Astrocyte of the spinal cord (primary cell): ENCODE measurements around the gene LYSET.
"Not testable (repeated sequence)": the region's sequence is repeated elsewhere in the genome, so short reads cannot be mapped to it uniquely, and the experiment has no call there.

Source experiments
- DNase-seq: peaks from one replicate; pipeline ENCODE4 v3.0.0; 2011; ENCODE audit warnings: low read depth, low spot score
- H3K4me3 ChIP-seq: 2 replicates; pipeline ENCODE4 v1.5.1; 2011; ENCODE audit warnings: low read depth, mild to moderate bottlenecking, low read length, moderate library complexity
- in situ Hi-C: cut with HindIII; loops from 2 replicates; pipeline ENCODE4 v1.10.0; 2017; ENCODE audit warnings: low sequenced_read_pairs
- TF ChIP-seq, protein P1 (sequence below): IDR thresholded peaks from 2 replicates; pipeline ENCODE4 v1.5.1; 2012; ENCODE audit warnings: low read depth, mild to moderate bottlenecking, low read length, inconsistent platforms

Gene LYSET

DNA sequence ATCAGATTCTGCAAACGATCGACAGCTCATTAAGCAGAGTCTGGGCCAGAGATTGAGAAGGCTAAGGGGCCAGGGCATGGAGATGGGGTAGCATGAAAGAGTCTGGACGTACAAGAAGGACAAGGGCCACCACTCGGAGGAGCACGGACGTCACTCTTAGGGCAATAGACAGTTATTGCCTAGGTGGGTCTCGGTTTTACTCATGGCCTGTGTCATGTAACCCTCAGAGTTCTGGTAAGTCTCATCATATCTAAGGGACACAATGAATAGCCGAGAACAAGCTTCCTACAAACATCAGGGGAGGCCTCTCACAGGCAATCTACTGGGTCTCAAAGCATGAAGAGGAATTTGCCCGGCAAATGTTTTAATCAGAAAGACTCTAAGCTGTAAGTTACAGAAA, 39.0 kb upstream of the LYSET start:
- in situ Hi-C loops, result no loop called here
- no peak overlapping the region for H3K4me3 ChIP-seq
- DNase-seq, result no peak
- TF ChIP-seq, protein P1, sequence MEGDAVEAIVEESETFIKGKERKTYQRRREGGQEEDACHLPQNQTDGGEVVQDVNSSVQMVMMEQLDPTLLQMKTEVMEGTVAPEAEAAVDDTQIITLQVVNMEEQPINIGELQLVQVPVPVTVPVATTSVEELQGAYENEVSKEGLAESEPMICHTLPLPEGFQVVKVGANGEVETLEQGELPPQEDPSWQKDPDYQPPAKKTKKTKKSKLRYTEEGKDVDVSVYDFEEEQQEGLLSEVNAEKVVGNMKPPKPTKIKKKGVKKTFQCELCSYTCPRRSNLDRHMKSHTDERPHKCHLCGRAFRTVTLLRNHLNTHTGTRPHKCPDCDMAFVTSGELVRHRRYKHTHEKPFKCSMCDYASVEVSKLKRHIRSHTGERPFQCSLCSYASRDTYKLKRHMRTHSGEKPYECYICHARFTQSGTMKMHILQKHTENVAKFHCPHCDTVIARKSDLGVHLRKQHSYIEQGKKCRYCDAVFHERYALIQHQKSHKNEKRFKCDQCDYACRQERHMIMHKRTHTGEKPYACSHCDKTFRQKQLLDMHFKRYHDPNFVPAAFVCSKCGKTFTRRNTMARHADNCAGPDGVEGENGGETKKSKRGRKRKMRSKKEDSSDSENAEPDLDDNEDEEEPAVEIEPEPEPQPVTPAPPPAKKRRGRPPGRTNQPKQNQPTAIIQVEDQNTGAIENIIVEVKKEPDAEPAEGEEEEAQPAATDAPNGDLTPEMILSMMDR, result no peak

DNA sequence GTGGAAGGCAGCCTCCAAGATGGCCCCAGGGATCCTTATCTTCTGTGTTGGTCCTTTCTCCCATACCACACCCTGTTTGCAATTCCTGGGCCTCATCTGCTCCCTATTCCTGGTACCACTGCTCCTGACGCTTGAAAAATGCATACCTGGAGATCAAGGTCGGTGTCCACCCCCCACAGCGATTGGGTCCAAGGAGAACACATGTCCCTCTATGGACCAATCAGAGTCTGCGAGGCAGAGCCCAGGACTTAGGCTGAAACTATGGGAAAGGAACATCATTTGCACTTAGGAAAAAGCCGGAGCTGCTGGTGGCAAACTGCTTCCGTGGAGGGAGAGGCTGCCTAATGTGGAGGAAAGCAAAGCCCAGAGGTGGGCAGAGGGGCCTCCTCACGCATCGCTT, 36.1 kb upstream of the LYSET start:
- TF ChIP-seq, protein P1, result no peak
- in situ Hi-C loops, result no loop called here
- no peak overlapping the region for H3K4me3 ChIP-seq
- no peak for DNase-seq

GRCh38 chr14:93150227-93151208, 34.6 kb upstream of the LYSET start:
- DNase-seq, result no peak
- in situ Hi-C loops, result no loop called here
- TF ChIP-seq, protein P1, result no peak
- H3K4me3 ChIP-seq, result no peak overlapping the region

- DNase-seq, result no peak
- TF ChIP-seq, protein P1, result no peak
- in situ Hi-C loops, result no loop called here
- H3K4me3 ChIP-seq, result no peak overlapping the region
Measured at GRCh38 chr14:93153121-93153520, 32.0 kb upstream of the LYSET start.

DNA sequence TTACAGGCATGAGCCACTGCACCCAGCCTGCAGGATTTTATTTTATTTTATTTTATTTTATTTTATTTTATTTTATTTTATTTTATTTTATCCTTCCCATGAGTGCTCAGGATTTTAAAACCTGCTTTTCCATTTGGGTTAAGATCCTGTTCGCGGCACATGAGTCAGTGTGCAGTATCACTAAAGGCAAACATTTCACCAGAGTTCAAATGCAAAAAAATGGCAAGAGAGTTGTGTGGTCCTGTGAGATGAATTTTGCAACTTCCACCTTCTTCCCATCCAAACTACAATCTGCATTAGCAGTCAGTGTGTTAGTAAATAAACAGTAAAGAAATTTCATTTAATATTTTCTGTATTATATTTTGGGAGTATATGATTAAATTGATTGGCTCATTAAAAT, 29.4 kb upstream of the LYSET start:
- H3K4me3 ChIP-seq, result no peak overlapping the region
- DNase-seq, result no peak
- in situ Hi-C loops, result no loop called here
- TF ChIP-seq, protein P1, result no peak

GRCh38 chr14:93156693-93157369, 28.3 kb upstream of the LYSET start:
- no peak overlapping the region for H3K4me3 ChIP-seq
- in situ Hi-C loops, result no loop called here
- TF ChIP-seq, protein P1, result no peak
- no peak for DNase-seq

- H3K4me3 ChIP-seq, in situ Hi-C loops, DNase-seq: not testable (repeated sequence)
Measured at GRCh38 chr14:93158349-93158748, 26.8 kb upstream of the LYSET start.

- H3K4me3 ChIP-seq, in situ Hi-C loops, DNase-seq: not testable (repeated sequence)
Measured at GRCh38 chr14:93159625-93160352, 25.3 kb upstream of the LYSET start.
